Adrenal gland (tissue), 12 donors: ENCODE data around the gene CRTC1. TPM values are rescaled to one million over a fixed set of nuclear protein-coding genes. Genes with fewer than 3 reads are reported as not detected.
A peak's percentile ranks its signal among the peaks of the same experiment; 100 is the strongest.

Experiments used
- DNase-seq, 7 donors: peaks; one replicate each; pipeline ENCODE4 v3.0.0-alpha.2; 2019 to 2020
- H3K27ac ChIP-seq, 5 donors: fragments of 200-600 bp; sonication (generic) in 4 of 5; 1 replicate in 3 of 5; 2 replicates in 2 of 5; pipeline versions ENCODE4 v1.5.1 to v1.8.0; 2016 to 2020; ENCODE audit warnings: mild to moderate bottlenecking in 1 of 5
- H3K27me3 ChIP-seq: fragments of 200-600 bp; 2 replicates; pipeline ENCODE4 v1.8.0; 2021
- H3K36me3 ChIP-seq, 2 donors: fragments of 200-600 bp; replicated peaks in 1 of 2; 1 replicate in 1 of 2; 2 replicates in 1 of 2; pipeline versions ENCODE4 v1.5.1 to v1.8.0; 2018 to 2022
- H3K4me1 ChIP-seq, 2 donors: fragments of 200-600 bp; replicated peaks in 1 of 2; 1 replicate in 1 of 2; 2 replicates in 1 of 2; pipeline versions ENCODE4 v1.5.1 to v1.8.0; 2018 to 2021
- H3K4me3 ChIP-seq, 4 donors: fragments of 200-600 bp; sonication (generic) in 3 of 4; one replicate each; pipeline ENCODE4 v1.5.1; 2016 to 2018
- H3K9me3 ChIP-seq, 3 donors: fragments of 200-600 bp; sonication (generic) in 1 of 3; replicated peaks in 1 of 3; 1 replicate in 2 of 3; 2 replicates in 1 of 3; pipeline versions ENCODE4 v1.5.1 to v1.8.0; 2016 to 2021
- CTCF ChIP-seq, 6 experiments: fragments of 450-650 bp in 4 of 6; fragments of 200-600 bp in 2 of 6; sonication (generic) in 1 of 6; IDR thresholded peaks; 1 replicate in 5 of 6; 2 replicates in 1 of 6; pipeline versions ENCODE4 v1.5.1 to v1.8.0; 2016 to 2021; ENCODE audit warnings: antibody characterized with exemption in 6 of 6, mild to moderate bottlenecking in 2 of 6, moderate library complexity in 1 of 6
- POLR2A ChIP-seq, 2 donors: fragments of 450-650 bp; IDR thresholded peaks; one replicate each; pipeline ENCODE4 v1.6.1; 2017; ENCODE audit warnings: antibody characterized with exemption in 2 of 2, mild to moderate bottlenecking in 2 of 2, moderate library complexity in 1 of 2
- WGBS, 4 donors: extraction: QIAGEN DNeasy Blood & Tissue Kit in 2 of 4; methylation state at CpG; one replicate each; pipeline versions ENCODE4 v1.1.5 to v1.1.7; 2013 to 2017; 5-methylcytosine and 5-hydroxymethylcytosine counted together
- intact Hi-C, 2 donors: fragments of 100-400 bp; cut with DNase I; formaldehyde crosslinking; loops; one replicate each; pipeline versions ENCODE4 v1.14.1 to v1.15.0; 2022 to 2023
- polyA plus RNA-seq, 3 donors: library from polyadenylated mRNA; stranded (reverse); fragments of 200-250 nt in 2 of 3; fragments of 350-450 nt in 1 of 3; fragmentation: Illumina TruSeq in 1 of 3; extraction: RNeasy Lipid Tissue Mini Kit (QIAGEN cat#74804) in 1 of 3; gene quantifications; one replicate each; pipeline ENCODE4 v1.2.3, GENCODE V29; 2013 to 2014
- total RNA-seq, 9 donors: library from RNA; depleted of rRNA in 4 of 9; stranded (reverse); fragments of >200 nt in 4 of 9; fragments of 120-200 nt in 1 of 9; fragmentation: NEBNext Ultra II Directional in 1 of 9; extraction: Animal tissue kit (Norgen Biotek cat#: 25700) in 1 of 9; gene quantifications; one replicate each; pipeline versions ENCODE4 v1.1.0 to v1.2.4, GENCODE V29; 2013 to 2023
- donor health status: healthy with polysubstance abuse.
- donor health status: Bipolar disorder and iron deficiency.
- donor health status: DM: yes; HTN: yes; CAD: no.
- donor health status: DM: no; HTN: no; CAD: no.
- donor health status: DM: no; HTN: no; CAD: no.
- donor health status: DM: yes; HTN: yes; CAD: no.

Gene CRTC1
- total and polyA plus RNA-seq, 12 donors, result 3.1 to 38.1 (median 10.3) TPM

GRCh38 chr19:18761531-18762110 is 78.1 kb downstream of the CRTC1 start:
- peaks cover 8 to 29% of the 10 kb centered on the region in 2 donors for H3K4me1 ChIP-seq
- intact Hi-C loops, result no loop called here
- no peak for DNase-seq
- H3K9me3 ChIP-seq, result no peaks in the 10 kb centered on the region
- TF ChIP-seq CTCF (IDR thresholded peaks at IDR 0.05) (no peak), POLR2A (IDR thresholded peaks at IDR 0.05) (no peak)
- H3K27ac ChIP-seq, result peak overlapping the region in 2 of 5 donors; percentile 38 to 63
- WGBS, 4 donors, result 89 to 93% (median 90%) methylated on average over 12 to 16 of the region's 16 CpGs
- H3K36me3 ChIP-seq, result no peaks in the 10 kb centered on the region
- no peak overlapping the region for H3K4me3 ChIP-seq
- no peaks in the 10 kb centered on the region for H3K27me3 ChIP-seq

GRCh38 chr19:18762125-18763023 is 78.9 kb downstream of the CRTC1 start:
- H3K36me3 ChIP-seq, result no peaks in the 10 kb centered on the region
- WGBS, 4 donors, result 25 to 50% (median 35%) methylated on average over 14 to 35 of the region's 35 CpGs
- H3K27me3 ChIP-seq, result no peaks in the 10 kb centered on the region
- intact Hi-C loops, result no loop called here
- no peaks in the 10 kb centered on the region for H3K9me3 ChIP-seq
- H3K4me1 ChIP-seq, result peaks cover 8 to 29% of the 10 kb centered on the region in 2 donors
- TF ChIP-seq CTCF (IDR thresholded peaks at IDR 0.05) (no peak), POLR2A (IDR thresholded peaks at IDR 0.05) (no peak)
- H3K4me3 ChIP-seq, result no peak overlapping the region
- DNase-seq, result peak; percentile 78 to 90 (median 87)
- peak overlapping the region in 3 of 5 donors; percentile 38 to 63 (median 43) for H3K27ac ChIP-seq

- Histone ChIP-seq H3K27ac (peak overlapping the region; percentile 38 to 79 (median 69)), H3K9me3 (no peaks in the 10 kb centered on the region), H3K36me3 (no peaks in the 10 kb centered on the region), H3K27me3 (no peaks in the 10 kb centered on the region), H3K4me1 (peaks cover 8 to 29% of the 10 kb centered on the region in 2 donors), H3K4me3 (no peak overlapping the region)
- TF ChIP-seq POLR2A (IDR thresholded peaks at IDR 0.05) (peak in 1 of 2 donors; percentile 48), CTCF (IDR thresholded peaks at IDR 0.05) (no peak)
- 49 to 85% (median 63%) methylated on average over 3 to 41 of the region's 41 CpGs for WGBS, 4 donors
- intact Hi-C loops, result no loop called here
- peak; percentile 77 to 94 (median 92) for DNase-seq
Measured at GRCh38 chr19:18763674-18764590, 80.5 kb downstream of the CRTC1 start.
